Activated naive CD8-positive, alpha-beta T cell treated with anti-CD3 and anti-CD28 coated beads, Interleukin-2, amount 50 U/mL, for 24 hours (primary cell): Measurements from ENCODE around the gene UBXN6.

Experiments used
- ATAC-seq: fragments of 150-1000 bp; cut with Tn5 transposase; one replicate; pipeline ENCODE4 v1.10.0; 2021
- DNase-seq: peaks from one replicate; pipeline ENCODE4 v3.0.0; 2021
- H3K27ac Mint-ChIP-seq: one replicate; pipeline ENCODE4 v1.8.0; 2021; ENCODE audit warnings: mild to moderate bottlenecking, mixed read lengths
- H3K27me3 Mint-ChIP-seq: one replicate; pipeline ENCODE4 v1.8.0; 2021; ENCODE audit warnings: mixed read lengths
- H3K36me3 Mint-ChIP-seq: one replicate; pipeline ENCODE4 v1.8.0; 2021; ENCODE audit warnings: low read depth, mixed read lengths
- H3K4me1 Mint-ChIP-seq: one replicate; pipeline ENCODE4 v1.8.0; 2021; ENCODE audit warnings: mixed read lengths
- H3K4me3 Mint-ChIP-seq: one replicate; pipeline ENCODE4 v1.8.0; 2021; ENCODE audit warnings: mild to moderate bottlenecking, moderate library complexity, mixed read lengths
- H3K9me3 Mint-ChIP-seq: one replicate; pipeline ENCODE4 v1.8.0; 2021; ENCODE audit warnings: mixed read lengths

UBXN6 gene

GRCh38 chr19:4457654-4458395 lies at the start of gene UBXN6:
TSS of gene UBXN6 (minus strand) at chr19:4457794. CDS start at chr19:4457697, 97 bp downstream.
- H3K27me3 Mint-ChIP-seq, result peaks cover 2% of the 10 kb centered on the region
- peak within 1 kb of the TSS; percentile 95 for H3K27ac Mint-ChIP-seq
- DNase-seq, result peak; percentile 97
- H3K9me3 Mint-ChIP-seq, result no peaks in the 10 kb centered on the region
- H3K36me3 Mint-ChIP-seq, result no peaks in the 10 kb centered on the region
- H3K4me1 Mint-ChIP-seq, result peaks cover 16% of the 10 kb centered on the region
- H3K4me3 Mint-ChIP-seq, result peak within 1 kb of the TSS; percentile 88
- peak; percentile 97 for ATAC-seq

GRCh38 chr19:4507150-4507452 lies 49.5 kb upstream of the UBXN6 start:
- Mint-ChIP-seq H3K27ac (no peak overlapping the region), H3K27me3 (no peaks in the 10 kb centered on the region), H3K4me3 (no peak overlapping the region), H3K4me1 (peaks cover 19% of the 10 kb centered on the region), H3K9me3 (no peaks in the 10 kb centered on the region), H3K36me3 (peaks cover 4% of the 10 kb centered on the region)
- no peak for DNase-seq
- ATAC-seq, result no peak

- H3K4me1 Mint-ChIP-seq, result peaks cover 19% of the 10 kb centered on the region
- H3K27me3 Mint-ChIP-seq, result no peaks in the 10 kb centered on the region
- peaks cover 4% of the 10 kb centered on the region for H3K36me3 Mint-ChIP-seq
- peak overlapping the region; percentile 76 for H3K27ac Mint-ChIP-seq
- H3K9me3 Mint-ChIP-seq, result no peaks in the 10 kb centered on the region
- DNase-seq (peak; percentile 20), ATAC-seq (peak; percentile 54)
- H3K4me3 Mint-ChIP-seq, result no peak overlapping the region
These were observed 49.0 kb upstream of the UBXN6 start for GRCh38 chr19:4506449-4507149.

- Mint-ChIP-seq H3K36me3 (peaks cover 4% of the 10 kb centered on the region), H3K4me1 (peaks cover 19% of the 10 kb centered on the region), H3K27me3 (no peaks in the 10 kb centered on the region), H3K27ac (peak overlapping the region; percentile 76), H3K4me3 (no peak overlapping the region), H3K9me3 (no peaks in the 10 kb centered on the region)
- DNase-seq (no peak), ATAC-seq (no peak)
These were observed 48.2 kb upstream of the UBXN6 start for GRCh38 chr19:4505570-4506448.

- DNase-seq (peak; percentile 12), ATAC-seq (peak; percentile 38)
- Mint-ChIP-seq H3K4me3 (no peak overlapping the region), H3K27ac (no peak overlapping the region), H3K9me3 (no peaks in the 10 kb centered on the region), H3K36me3 (peaks cover 4% of the 10 kb centered on the region), H3K27me3 (no peaks in the 10 kb centered on the region), H3K4me1 (peaks cover 19% of the 10 kb centered on the region)
These were observed 47.4 kb upstream of the UBXN6 start for GRCh38 chr19:4504891-4505569.

GRCh38 chr19:4504297-4504701 lies 46.7 kb upstream of the UBXN6 start:
- Mint-ChIP-seq H3K27me3 (no peaks in the 10 kb centered on the region), H3K4me1 (peaks cover 19% of the 10 kb centered on the region), H3K4me3 (no peak overlapping the region), H3K9me3 (no peaks in the 10 kb centered on the region), H3K27ac (no peak overlapping the region), H3K36me3 (peaks cover 4% of the 10 kb centered on the region)
- DNase-seq (no peak), ATAC-seq (no peak)

GRCh38 chr19:4503825-4504170 lies 46.2 kb upstream of the UBXN6 start:
- DNase-seq, result no peak
- H3K9me3 Mint-ChIP-seq, result no peaks in the 10 kb centered on the region
- H3K4me3 Mint-ChIP-seq, result no peak overlapping the region
- peaks cover 4% of the 10 kb centered on the region for H3K36me3 Mint-ChIP-seq
- H3K27ac Mint-ChIP-seq, result no peak overlapping the region
- ATAC-seq, result no peak
- H3K27me3 Mint-ChIP-seq, result no peaks in the 10 kb centered on the region
- H3K4me1 Mint-ChIP-seq, result peaks cover 19% of the 10 kb centered on the region

- no peak for DNase-seq
- Mint-ChIP-seq H3K4me1 (peaks cover 19% of the 10 kb centered on the region), H3K4me3 (no peak overlapping the region), H3K27me3 (no peaks in the 10 kb centered on the region), H3K27ac (no peak overlapping the region), H3K9me3 (no peaks in the 10 kb centered on the region), H3K36me3 (peaks cover 4% of the 10 kb centered on the region)
- no peak for ATAC-seq
These were observed 45.7 kb upstream of the UBXN6 start for GRCh38 chr19:4503132-4503824.

- DNase-seq (no peak), ATAC-seq (no peak)
- no peak overlapping the region for H3K27ac Mint-ChIP-seq
- H3K9me3 Mint-ChIP-seq, result no peaks in the 10 kb centered on the region
- peaks cover 4% of the 10 kb centered on the region for H3K36me3 Mint-ChIP-seq
- peaks cover 19% of the 10 kb centered on the region for H3K4me1 Mint-ChIP-seq
- H3K27me3 Mint-ChIP-seq, result no peaks in the 10 kb centered on the region
- no peak overlapping the region for H3K4me3 Mint-ChIP-seq
These were observed 44.9 kb upstream of the UBXN6 start for GRCh38 chr19:4502282-4503131.

- H3K27me3 Mint-ChIP-seq, result no peaks in the 10 kb centered on the region
- DNase-seq (no peak), ATAC-seq (no peak)
- H3K4me1 Mint-ChIP-seq, result peaks cover 18% of the 10 kb centered on the region
- H3K36me3 Mint-ChIP-seq, result peaks cover 4% of the 10 kb centered on the region
- H3K9me3 Mint-ChIP-seq, result no peaks in the 10 kb centered on the region
- H3K4me3 Mint-ChIP-seq, result no peak overlapping the region
- no peak overlapping the region for H3K27ac Mint-ChIP-seq
These were observed 44.1 kb upstream of the UBXN6 start for GRCh38 chr19:4501691-4502090.

GRCh38 chr19:4500841-4501591 lies 43.4 kb upstream of the UBXN6 start:
- DNase-seq, result no peak
- H3K4me1 Mint-ChIP-seq, result peaks cover 11% of the 10 kb centered on the region
- H3K36me3 Mint-ChIP-seq, result no peaks in the 10 kb centered on the region
- no peak for ATAC-seq
- no peak overlapping the region for H3K27ac Mint-ChIP-seq
- no peaks in the 10 kb centered on the region for H3K27me3 Mint-ChIP-seq
- H3K9me3 Mint-ChIP-seq, result no peaks in the 10 kb centered on the region
- H3K4me3 Mint-ChIP-seq, result no peak overlapping the region

GRCh38 chr19:4499855-4500254 lies 42.3 kb upstream of the UBXN6 start:
- DNase-seq (no peak), ATAC-seq (no peak)
- peaks cover 2% of the 10 kb centered on the region for H3K4me1 Mint-ChIP-seq
- H3K27ac Mint-ChIP-seq, result no peak overlapping the region
- no peaks in the 10 kb centered on the region for H3K36me3 Mint-ChIP-seq
- H3K27me3 Mint-ChIP-seq, result no peaks in the 10 kb centered on the region
- no peaks in the 10 kb centered on the region for H3K9me3 Mint-ChIP-seq
- H3K4me3 Mint-ChIP-seq, result no peak overlapping the region

GRCh38 chr19:4499318-4499717 lies 41.7 kb upstream of the UBXN6 start:
- Mint-ChIP-seq H3K4me1 (no peaks in the 10 kb centered on the region), H3K27me3 (no peaks in the 10 kb centered on the region), H3K4me3 (no peak overlapping the region), H3K36me3 (no peaks in the 10 kb centered on the region), H3K9me3 (no peaks in the 10 kb centered on the region), H3K27ac (no peak overlapping the region)
- ATAC-seq (no peak), DNase-seq (no peak)
